AG10803 (cell line): ENCODE measurements around the gene NR4A3.

Source experiments
- DNase-seq: peaks from one replicate; pipeline ENCODE4 v3.0.0; 2010; ENCODE audit warnings: low read depth
- H3K4me3 ChIP-seq: 2 replicates; pipeline ENCODE4 v1.5.1; 2011; ENCODE audit warnings: mild to moderate bottlenecking, low read length, control low read depth
- CTCF ChIP-seq: conservative IDR thresholded peaks from 2 replicates; pipeline ENCODE4 v1.5.1; 2011; ENCODE audit warnings: mild to moderate bottlenecking, low read length, control low read depth, inconsistent platforms

Gene NR4A3

GRCh38 chr9:99783799-99784198 lies 37.9 kb upstream of the NR4A3 start:
- no peak for DNase-seq
- no peak overlapping the region for H3K4me3 ChIP-seq
- no peak for TF ChIP-seq CTCF

- H3K4me3 ChIP-seq: no peak overlapping the region
- TF ChIP-seq CTCF: no peak
- DNase-seq: no peak
Measured at GRCh38 chr9:99785010-99785590, 36.6 kb upstream of the NR4A3 start.

GRCh38 chr9:99787556-99787955 lies 34.1 kb upstream of the NR4A3 start:
- no peak for DNase-seq
- no peak overlapping the region for H3K4me3 ChIP-seq
- no peak for TF ChIP-seq CTCF

- DNase-seq: no peak
- no peak for TF ChIP-seq CTCF
Measured at GRCh38 chr9:99793528-99793927, 28.2 kb upstream of the NR4A3 start.

GRCh38 chr9:99796231-99796630 lies 25.5 kb upstream of the NR4A3 start:
- DNase-seq: no peak
- H3K4me3 ChIP-seq: no peak overlapping the region
- no peak for TF ChIP-seq CTCF

More at GRCh38 chr9:99793528-99793927, 28.2 kb upstream of the NR4A3 start:
- H3K4me3 ChIP-seq: no peak overlapping the region

GRCh38 chr9:99801775-99802174 lies 19.9 kb upstream of the NR4A3 start:
- no peak overlapping the region for H3K4me3 ChIP-seq
- no peak for DNase-seq
- no peak for TF ChIP-seq CTCF

- TF ChIP-seq CTCF: no peak
Measured at GRCh38 chr9:99803694-99804093, 18.0 kb upstream of the NR4A3 start.

More at GRCh38 chr9:99803694-99804093, 18.0 kb upstream of the NR4A3 start:
- no peak overlapping the region for H3K4me3 ChIP-seq
- DNase-seq: no peak
